Suppressor macrophage (primary cell): ENCODE measurements around the gene PPP4C.
"Not testable (repeated sequence)": the region's sequence is repeated elsewhere in the genome, so short reads cannot be mapped to it uniquely, and the experiment has no call there.

Source experiments
- DNase-seq, 4 experiments: peaks; one replicate each; pipeline ENCODE4 v3.0.0-alpha.2; 2020 to 2022
- total RNA-seq, 17 experiments: gene quantifications; one replicate each; lab custom pipeline; 2026; ENCODE audit warnings: mixed read lengths in 6 of 17, inconsistent platforms in 3 of 17; lab: John Stamatoyannopoulos, UW

The PPP4C gene
- 65.3 to 146 (median 84.5) reads per million in 17 experiments for total RNA-seq

DNA sequence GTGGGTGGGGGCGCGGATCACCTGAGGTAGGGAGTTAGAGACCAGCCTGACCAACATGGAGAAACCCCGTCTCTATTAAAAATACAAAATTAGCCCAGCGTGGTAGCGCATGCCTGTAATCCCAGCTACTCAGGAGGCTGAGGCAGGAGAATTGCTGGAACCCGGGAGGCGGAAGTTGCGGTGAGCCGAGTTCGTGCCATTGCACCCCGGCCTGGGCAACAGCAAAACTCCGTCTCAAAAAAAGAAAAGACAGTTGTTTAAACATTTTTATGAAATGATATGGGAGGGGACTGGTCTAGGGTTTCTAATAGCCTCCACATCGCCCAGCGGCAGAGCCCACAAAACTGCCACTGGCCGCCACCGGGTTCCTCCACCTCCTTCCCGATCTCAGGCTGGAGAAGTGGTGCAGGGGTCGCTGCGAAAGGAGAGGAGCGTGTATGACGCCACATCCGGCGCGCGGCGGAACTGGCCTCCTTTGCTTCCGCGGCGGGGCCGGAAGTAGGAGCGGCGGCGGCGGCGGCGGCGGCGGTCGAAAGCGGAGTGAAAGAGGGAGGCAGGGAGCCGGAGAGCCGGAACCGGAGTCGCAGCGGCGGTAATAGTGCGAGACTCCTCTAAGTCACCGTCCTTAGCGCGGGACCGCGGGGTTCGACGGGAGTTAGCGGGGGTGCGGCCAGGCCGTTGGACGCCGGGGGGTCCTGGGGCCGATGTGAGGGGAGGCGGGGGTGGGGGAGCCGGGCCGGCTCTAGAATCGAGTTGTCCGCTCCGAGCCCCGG, at the start of gene PPP4C:
Gene PPP4C, plus strand, starts transcription at position 492 of the 773 bp plus-strand sequence. CDS start 384 bp downstream, outside the sequence.
- peak; percentile 93 to 97 (median 96) for DNase-seq

DNA sequence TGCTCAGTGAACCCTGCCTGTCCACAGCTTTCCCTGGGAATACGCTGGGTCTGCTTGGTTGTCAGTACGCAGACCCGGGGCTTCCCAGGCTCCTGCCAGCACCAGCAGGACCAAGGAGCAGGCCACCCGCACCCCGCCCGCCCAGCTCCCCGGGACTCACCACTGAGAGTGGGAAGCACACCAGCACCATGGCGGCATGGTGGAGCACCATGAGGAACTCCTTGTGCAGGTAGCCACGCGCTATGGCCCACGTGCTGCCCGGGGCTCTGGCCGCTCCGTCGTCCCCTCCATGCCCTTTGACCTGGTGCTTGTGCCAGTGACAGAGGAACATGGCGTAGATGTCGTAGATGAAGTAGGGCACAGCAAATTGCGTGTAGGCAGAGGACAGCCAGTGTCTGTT, 49.3 kb upstream of the PPP4C start:
- DNase-seq: no peak

DNA sequence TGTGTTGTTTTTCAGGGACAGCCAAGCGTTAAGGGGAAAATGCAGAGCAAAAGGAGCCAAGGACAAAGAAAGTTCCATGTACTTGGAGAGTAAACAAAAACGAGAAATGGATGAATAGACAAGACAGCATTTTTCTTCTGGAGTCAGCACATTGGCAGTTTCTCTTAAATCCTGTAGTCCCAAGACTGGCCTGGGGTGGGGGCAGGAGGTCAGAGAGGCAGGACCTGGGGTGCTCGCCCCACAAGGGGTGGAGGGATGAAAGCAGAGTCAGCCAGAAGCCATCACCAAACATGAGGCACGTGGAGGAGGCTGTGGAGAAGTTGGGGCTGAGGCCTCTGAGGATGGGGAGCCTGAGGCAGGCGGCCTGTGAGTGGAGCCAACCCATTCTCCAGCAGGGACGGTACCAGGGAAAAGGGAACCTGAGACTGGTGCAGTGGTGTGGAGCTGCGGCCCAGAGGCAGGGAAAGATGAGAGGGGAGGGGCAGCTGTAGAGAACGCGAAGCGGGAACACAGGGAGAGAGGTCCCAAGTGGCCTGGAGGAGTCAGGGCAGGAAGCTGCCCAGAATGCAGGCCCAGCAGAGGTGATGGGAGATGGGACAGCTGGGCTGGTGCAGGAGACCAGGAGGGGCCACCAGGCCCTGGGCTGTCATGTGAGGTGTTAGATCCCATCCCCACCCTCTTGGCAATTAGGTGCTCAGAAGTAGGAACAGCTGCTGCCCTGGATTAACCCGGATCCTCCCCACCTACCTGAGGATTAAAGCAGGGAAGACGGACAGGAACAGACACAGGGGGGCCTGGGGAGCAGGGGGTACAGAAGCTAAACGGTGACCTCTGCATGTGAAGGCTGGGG, 48.0 kb upstream of the PPP4C start:
- DNase-seq: no peak

DNA sequence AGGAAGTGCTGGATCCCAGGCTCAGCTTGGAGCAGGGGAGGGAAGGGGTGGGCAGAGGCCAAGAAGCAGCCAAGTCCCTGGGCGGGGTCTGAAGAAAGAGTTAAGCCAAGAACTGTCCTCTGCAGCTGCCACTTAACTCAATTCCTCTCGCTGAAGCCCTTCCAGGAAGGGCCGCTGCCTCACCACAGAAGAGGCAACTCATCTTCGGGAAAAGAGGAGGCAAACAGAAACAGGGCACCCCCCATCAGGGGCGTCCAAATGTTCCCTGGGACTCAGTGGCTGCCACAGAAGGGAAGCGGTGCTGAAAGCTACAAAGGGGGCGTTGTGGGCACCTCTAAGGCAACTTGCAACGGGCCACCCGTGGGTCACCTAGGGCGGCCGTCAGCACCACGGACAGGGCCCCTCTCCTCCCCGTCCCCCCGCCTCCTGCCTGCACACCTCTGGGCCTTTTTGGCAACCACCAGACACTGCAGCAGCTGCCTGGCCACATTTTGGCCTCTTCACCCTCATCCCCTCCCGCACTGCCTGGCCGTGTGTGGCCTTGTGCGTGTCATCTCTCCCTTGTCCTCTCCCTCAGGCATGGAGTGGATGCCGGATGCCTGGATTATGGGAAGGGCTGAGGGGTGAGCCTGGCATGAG, 47.2 kb upstream of the PPP4C start:
- peak in 1 of 4 experiments; percentile 42 for DNase-seq

DNA sequence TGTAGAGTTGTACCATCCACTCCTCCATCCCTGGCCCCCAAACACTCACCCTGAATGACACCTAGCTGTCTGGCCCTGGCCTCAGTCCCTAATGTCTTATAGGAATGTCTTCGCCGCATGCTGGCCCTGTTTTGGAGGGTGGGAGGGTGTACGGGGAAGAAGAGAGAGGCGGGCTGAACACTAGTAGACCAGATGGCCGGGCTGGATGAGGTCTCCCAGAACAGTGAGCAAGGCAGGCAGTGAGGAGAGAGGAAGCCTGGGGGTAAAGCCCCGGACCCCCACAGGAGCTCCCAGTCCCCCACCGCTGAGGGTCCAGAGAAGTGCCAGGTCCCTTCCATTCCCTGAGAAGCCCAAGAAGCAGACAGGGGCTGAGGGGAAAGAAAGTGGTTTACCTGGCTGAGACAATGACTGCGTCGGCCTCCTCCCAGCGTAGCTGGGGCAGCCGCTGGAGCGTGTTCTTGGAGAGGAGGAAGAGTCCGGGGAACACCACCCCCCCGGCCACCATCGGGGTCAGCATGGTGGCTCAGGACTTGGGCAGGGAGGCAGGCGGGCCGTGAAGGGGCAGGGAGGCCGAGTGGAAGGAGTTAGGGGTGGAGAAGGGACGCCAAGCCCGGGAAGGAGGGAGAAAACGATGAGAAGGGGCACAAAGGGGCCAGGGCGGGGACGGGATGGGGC, 45.6 kb upstream of the PPP4C start:
- DNase-seq: no peak

DNA sequence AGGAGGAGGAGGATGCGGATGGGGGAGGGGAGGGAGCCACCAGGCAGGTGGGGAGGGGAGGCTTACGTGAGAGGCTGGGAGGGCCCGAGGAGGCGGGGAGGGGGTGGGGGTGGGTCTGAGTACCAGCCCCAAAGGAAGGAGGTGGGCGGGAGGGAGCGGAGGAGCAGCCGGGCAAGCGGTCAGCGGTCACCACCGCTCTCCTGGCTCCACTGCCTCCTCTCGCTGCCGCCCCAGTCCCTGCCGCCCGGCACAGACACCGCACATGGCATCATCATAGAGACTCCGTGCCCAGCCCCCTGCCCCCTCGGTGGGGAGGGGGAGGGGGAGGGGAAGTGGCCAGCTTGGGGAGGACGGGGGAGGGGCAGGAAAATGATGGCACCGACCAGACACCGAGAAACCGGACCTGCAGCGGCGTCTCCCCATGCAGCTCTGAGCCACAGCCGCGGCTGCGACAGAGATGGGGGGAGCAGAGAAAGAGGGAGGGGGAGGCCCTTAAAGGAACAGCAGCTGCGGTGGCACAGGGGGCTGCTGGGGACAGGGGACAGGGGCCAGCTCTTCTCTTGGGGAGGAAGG, 44.9 kb upstream of the PPP4C start, which contains the start of gene TLCD3B:
Gene TLCD3B, minus strand, starts transcription at position 431 of the 573 bp plus-strand sequence. CDS start 744 bp downstream, outside the sequence.
- peak in 1 of 4 experiments; percentile 35 for DNase-seq

DNA sequence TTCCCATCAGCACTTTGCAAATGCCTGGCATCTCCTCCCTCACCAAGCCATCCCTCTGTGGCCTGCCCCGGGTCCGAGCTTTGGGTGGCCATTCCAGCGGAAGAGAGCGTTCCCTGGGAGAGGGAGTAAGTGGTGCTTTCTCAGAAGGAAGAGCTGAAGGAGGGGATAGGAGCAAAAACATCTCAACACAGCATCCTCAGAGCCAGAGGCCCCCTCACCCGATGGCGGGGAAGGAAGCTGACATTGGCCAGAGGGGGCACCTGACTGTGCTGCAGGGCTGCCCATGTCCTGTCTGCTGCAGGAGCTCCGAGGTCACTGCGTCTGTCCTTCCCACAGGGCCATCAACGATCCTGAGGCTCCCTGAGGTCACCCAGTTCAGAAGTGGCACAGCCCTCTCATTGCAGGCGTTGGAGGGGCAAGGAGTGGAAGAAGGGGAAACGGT, 44.3 kb upstream of the PPP4C start:
- no peak for DNase-seq

DNA sequence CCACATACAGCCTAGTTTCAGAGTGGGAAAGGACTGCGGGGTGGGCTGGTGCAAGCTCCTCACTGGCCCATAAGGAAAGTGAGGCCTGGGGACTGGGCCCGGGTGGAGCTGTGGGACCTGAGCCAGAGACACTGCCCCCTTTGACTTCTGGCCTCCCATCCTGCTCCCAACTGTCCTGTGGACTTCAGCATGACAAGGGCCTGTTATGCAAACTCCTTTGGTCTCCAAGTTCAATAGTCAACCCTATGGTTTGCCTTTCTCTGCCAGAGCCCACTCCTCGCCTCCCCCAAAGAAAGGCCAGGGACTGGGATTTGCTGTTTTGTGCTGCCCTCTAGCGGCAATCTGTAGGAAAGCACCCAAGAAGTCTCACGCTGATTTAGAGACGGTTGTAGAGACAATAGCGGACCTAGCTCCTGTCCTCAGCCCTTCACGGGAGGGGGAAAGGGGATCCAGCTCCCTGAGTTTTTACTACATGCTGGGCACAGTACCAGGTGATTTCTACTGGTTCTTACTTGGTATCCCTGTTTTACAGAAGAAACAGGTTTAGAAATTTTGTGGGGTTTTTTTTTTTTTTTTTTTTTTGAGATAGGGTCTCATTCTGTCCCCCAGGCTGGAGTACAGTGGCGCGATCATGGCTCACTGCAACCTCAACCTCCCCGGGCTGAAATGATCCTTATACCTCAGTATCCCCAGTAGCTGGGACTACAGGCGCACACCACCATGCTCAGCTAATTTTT, 43.5 kb upstream of the PPP4C start:
- DNase-seq: peak; percentile 78 to 81 (median 80)

DNA sequence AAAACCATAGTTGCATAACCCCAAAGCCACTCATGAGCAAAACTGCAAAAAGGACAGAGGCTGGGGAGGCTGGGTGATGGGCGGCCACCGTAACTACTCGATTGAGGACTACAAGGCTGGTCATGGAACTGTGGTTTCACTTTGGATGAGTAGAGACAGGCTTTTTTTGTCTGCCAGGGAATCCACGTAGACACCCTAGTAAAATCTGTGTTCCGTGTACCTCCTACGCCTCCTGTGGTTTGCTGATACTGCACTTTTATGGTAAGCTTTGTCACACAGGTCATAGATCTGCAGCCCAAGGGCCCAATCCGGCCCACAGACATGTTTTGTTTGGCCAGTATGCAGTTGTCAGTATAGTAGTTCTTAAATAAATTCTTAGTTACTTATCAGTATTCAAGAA, 42.5 kb upstream of the PPP4C start:
- no peak for DNase-seq

DNA sequence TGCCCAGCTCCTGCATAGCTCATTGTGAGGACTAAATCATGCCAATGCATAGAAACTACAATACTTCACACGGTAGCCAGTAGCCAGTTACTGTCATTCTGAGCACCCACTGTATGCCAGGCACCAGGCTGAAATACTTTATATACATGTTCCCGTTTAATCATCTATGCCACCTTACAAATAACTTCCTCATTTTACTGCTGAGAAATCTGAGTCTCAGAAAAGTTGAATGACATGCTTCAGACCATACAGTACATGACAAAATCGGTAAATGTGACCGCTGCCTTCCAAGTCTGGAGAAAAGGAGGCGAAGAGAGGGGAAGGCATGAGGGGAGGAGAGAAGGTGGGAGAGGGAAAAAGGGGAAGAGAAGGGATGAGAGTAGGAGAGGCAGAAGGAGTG, 35.6 kb upstream of the PPP4C start:
- peak; percentile 27 to 69 (median 48) for DNase-seq

DNA sequence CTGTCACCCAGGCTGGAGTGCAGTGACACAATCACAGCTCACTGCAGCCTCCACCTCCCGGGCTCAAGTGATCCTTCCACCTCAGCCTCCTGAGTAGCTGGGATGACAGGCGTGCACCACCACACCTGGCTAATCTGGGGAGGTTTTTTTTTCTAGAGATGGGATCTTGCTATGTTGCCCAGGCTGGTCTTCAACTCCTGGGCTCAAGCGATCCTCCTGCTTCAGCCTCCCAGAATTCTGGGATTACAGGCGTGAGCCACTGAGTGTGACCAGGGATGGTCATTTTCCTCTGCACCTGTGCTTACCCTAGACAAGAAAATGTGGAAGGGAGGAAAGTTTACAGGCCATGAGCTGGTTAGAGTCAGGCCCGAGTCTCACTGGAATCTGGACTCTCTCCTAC, 35.1 kb upstream of the PPP4C start:
- not testable (repeated sequence) for DNase-seq

DNA sequence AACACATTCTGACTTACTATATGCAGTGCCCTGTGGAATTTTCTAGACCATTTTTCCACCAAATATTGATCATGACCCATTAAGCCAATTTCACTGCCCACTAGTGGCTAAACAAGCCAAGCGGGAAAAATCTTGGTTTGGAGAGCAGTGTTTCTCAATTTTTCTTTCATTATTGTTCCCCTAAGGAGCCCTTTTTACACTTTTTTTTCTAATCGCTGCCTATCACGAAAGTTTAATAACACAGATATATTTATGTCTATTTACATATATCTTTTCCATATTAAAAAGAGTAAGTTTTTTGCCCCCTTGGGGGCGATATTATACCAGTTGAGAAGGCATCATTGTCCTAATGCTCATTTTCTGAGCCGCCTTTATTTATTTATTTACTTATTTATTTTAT, 34.0 kb upstream of the PPP4C start:
- DNase-seq: peak; percentile 16 to 64 (median 58)

DNA sequence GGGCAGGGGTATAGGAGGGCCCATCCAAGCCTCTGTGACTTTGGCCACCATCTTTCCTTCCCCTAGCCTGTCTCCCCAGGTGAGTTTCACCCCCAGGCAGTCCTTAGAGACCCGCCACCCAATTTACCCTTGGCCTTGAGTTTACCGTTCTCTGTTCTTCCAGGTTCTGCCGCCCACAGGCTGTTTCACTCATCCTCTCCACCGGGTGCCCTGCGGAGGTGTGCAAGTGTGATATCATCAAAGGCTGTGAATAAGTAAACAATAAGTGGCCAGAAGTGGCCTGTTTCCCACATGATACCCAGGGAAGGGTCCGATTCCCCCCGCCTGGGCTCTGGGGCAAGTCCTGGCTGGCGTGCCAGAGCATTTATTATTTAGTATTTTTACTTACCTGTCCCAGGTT, 29.6 kb upstream of the PPP4C start:
- no peak for DNase-seq

DNA sequence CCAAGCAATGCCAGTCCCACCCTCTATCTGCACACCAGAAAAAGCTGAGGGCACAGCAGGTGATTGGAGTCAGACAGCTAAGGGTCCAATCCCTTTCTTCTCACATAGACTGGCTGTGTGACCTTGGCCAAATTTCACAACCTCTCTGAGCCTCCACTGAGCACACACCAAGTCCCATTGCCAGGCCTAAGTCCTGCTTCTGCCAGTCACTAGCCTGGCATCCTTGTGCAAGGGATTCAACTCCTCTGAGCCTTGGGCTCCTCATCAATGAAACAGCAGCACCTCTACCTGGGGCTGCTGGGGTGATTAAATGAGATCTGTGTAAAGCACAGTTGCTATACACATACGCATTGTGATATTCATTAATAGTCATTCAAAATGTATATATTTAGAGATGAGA, 29.2 kb upstream of the PPP4C start:
- no peak for DNase-seq

DNA sequence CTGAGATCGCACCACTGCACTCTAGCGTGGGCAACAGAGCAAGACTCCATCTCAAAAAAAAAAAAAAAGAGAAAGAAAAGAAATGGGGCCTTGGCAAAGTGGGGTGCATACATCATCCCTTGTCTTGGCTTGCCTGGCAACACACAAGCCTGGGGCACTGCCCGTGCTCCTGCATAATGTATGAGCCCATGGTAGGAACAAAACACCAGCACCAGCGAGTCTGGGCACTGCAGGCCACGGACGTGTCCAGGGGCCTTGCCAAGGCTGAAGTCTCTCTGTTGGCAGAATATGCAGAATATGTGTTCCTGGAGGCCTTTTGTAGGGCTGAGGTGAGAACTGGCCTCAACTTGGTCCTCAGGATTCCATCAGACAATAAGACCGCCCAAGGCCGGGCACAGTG, 25.9 kb upstream of the PPP4C start:
- no peak for DNase-seq

DNA sequence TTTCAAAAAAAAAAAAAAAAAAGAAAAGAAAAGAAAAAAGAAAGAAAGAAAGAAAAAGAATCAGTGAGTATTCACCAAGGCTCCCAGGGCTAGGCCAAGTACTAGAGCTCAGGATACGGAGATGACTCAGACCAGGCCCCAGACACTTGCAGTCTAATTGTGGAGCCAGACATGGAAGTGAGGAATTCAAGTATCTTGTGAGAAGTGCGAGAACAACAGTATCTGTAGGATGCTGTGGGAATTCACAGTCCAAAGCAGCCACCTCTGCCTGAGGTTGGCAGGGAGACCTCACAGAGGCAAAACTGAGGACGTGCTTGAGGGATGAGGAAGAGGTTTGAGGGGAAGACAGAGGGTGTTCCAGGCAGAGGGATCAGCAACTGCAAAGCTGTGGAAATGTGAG, 24.3 kb upstream of the PPP4C start:
- DNase-seq: peak in 1 of 4 experiments; percentile 18

DNA sequence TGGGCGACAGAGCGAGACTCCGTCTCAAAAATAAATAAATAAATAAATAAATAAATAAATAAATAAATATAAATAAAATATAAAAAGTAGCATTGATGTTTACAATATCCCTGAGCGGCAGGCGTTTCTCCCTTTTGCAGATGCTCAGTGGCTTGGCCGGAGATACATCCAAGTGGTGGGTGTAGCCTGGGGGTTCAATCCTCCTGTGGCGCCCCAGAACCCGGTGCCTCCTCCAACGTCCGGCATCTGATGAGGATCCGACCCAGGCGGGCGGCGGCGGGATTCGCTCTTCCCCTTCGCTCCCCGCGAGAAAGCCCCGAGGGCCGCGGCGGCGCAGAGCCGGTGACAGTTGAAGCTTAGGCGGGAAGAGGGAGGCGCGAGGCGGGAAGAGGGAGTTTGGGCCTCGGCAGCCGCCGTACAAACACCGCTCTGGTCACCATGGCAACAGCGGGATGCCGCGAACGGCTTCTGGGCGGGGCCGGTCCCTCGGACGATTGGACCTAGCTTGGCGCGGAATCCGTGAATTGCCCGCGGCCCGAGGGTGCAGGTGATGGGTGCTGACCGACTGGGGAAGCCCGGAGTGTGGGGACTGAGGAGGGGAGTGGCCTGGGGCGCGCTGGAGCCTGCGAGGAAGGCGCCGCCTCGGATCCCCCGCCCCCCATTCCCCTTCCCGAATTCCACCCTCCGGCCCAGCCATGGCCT, 23.0 kb upstream of the PPP4C start:
- DNase-seq: peak; percentile 96 to 98 (median 97)

DNA sequence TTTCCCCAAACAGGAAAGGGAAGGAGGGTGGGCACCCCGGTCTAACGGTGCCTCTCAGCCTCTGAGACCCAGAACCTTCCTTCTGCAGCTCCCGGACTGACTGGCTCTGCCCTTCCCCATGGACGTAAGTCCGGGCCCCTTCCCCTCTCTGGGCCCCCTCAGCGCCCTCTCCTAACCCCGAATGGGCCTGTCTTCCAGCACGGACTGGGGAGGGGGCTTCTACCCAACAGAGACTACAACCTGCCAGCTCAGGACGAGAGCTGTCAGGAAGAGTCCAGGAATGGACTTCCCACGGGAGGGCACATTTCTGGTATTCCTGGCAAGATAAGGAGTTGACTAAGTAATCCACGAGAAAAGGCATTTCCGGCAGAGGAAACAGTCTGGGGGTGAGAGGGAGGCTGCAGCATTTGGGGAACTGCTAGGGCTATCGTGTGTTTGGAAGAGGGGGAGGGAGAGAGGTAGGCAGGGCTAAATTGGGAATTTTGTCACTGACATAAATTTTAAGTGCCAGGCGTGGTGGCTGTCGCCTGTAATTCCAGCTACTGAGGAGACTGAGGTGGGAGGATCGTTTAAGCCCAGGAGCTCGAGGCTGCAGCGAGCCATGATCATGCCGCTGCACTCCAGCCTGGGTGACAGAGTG, 22.3 kb upstream of the PPP4C start:
- DNase-seq: peak in 3 of 4 experiments; percentile 52 to 69 (median 55)

DNA sequence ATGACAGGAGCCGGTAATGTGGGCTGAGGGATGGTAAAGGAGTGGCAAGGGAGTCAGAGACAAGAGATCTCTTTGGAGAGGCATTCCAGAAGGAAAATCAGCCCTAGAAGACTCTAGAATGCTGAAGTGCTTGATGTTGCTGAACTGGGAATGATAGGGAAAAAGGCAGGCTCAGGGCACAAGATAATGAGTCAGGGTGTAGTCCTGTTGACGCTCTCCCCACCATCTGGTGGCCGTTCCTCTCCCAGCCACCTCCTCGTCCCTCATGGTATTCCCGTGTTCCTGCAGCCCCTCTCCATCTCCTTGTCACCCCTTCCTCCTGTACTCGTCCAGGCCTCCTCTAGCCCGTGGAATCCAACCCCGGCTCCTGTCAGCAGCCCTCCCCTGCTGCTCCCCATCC, 21.3 kb upstream of the PPP4C start:
- DNase-seq: no peak
